IMR-90 (cell line): ENCODE measurements around the gene AFTPH. TPM values are rescaled to one million over a fixed set of nuclear protein-coding genes. Genes with fewer than 3 reads are reported as not detected.

ENCODE experiments used
- ATAC-seq: fragments of 200-7000 bp; cut with Tn5 transposase; 2 replicates; pipeline ENCODE4 v1.9.1; 2020; ENCODE audit warnings: low read depth, mild to moderate bottlenecking, moderate library complexity
- BruUV-seq: library from RNA; stranded (reverse); fragments of 400-500 nt; replicated peaks from 2 replicates; lab custom pipeline; 2021; lab: Mats Ljungman, UMichigan
- CTCF ChIA-PET: fragments of 300-600 bp; formaldehyde crosslinking; extraction: SDS; loops from one replicate; lab custom pipeline; 2021; ENCODE audit warnings: antibody characterized with exemption; lab: Yijun Ruan, JAX
- POLR2A ChIA-PET: fragments of 300-600 bp; sonication (Branson Sonifier 250); formaldehyde crosslinking; loops from one replicate; lab custom pipeline; 2022; ENCODE audit warnings: antibody characterized with exemption; ENCODE audit not compliant: unreplicated experiment; lab: Charles Lee
- DNase-seq: peaks from one replicate; pipeline ENCODE4 v3.0.0; 2013
- H2AFZ ChIP-seq: replicated peaks from 2 replicates; pipeline ENCODE3; 2013; ENCODE audit warnings: low read length, mild to moderate bottlenecking; ENCODE audit not compliant: poor library complexity
- H2AK5ac ChIP-seq: 2 replicates; pipeline ENCODE4 v1.6.1; 2013; ENCODE audit warnings: low read depth, low read length, inconsistent platforms
- H2AK9ac ChIP-seq: replicated peaks from 2 replicates; pipeline ENCODE3; 2013; ENCODE audit warnings: mild to moderate bottlenecking, low read depth, low read length, moderate library complexity; ENCODE audit not compliant: poor library complexity
- H2BK120ac ChIP-seq: 2 replicates; pipeline ENCODE4 v1.6.1; 2013; ENCODE audit warnings: low read depth, low read length, inconsistent platforms
- H2BK15ac ChIP-seq: 3 replicates; pipeline ENCODE4 v1.6.1; 2013; ENCODE audit warnings: low read depth, low read length, inconsistent platforms
- H2BK20ac ChIP-seq: 2 replicates; pipeline ENCODE4 v1.6.1; 2013; ENCODE audit warnings: low read depth, mild to moderate bottlenecking, inconsistent platforms, low read length, moderate library complexity
- H2BK5ac ChIP-seq: 2 replicates; pipeline ENCODE4 v1.6.1; 2013; ENCODE audit warnings: mild to moderate bottlenecking, low read depth, low read length, inconsistent platforms; ENCODE audit not compliant: poor library complexity, severe bottlenecking
- H3K14ac ChIP-seq: replicated peaks from 2 replicates; pipeline ENCODE4 v1.6.1; 2013; ENCODE audit warnings: low read depth, low read length, inconsistent platforms
- H3K18ac ChIP-seq: 2 replicates; pipeline ENCODE4 v1.6.1; 2013; ENCODE audit warnings: low read depth, low read length, control low read depth
- H3K23ac ChIP-seq: 2 replicates; pipeline ENCODE4 v1.6.1; 2013; ENCODE audit warnings: low read depth, low read length, inconsistent platforms
- H3K27ac ChIP-seq: 2 replicates; pipeline ENCODE4 v1.5.1; 2013; ENCODE audit warnings: mild to moderate bottlenecking, control low read depth, low read length; ENCODE audit not compliant: insufficient read depth
- H3K27me3 ChIP-seq: 2 replicates; pipeline ENCODE4 v1.6.1; 2013; ENCODE audit warnings: low read length; ENCODE audit not compliant: control insufficient read depth, insufficient read depth
- H3K36me3 ChIP-seq: 2 replicates; pipeline ENCODE4 v1.6.1; 2013; ENCODE audit warnings: low read length, mixed read lengths; ENCODE audit not compliant: control insufficient read depth, insufficient read depth
- H3K4ac ChIP-seq: 2 replicates; pipeline ENCODE4 v1.6.1; 2013; ENCODE audit warnings: low read depth, low read length, inconsistent platforms
- H3K4me1 ChIP-seq: 2 replicates; pipeline ENCODE4 v1.6.1; 2013; ENCODE audit warnings: low read length, mixed read lengths; ENCODE audit not compliant: control insufficient read depth, insufficient read depth
- H3K4me2 ChIP-seq: 2 replicates; pipeline ENCODE4 v1.6.1; 2013; ENCODE audit warnings: low read depth, mild to moderate bottlenecking, control low read depth, low read length, moderate library complexity
- H3K4me3 ChIP-seq: 2 replicates; pipeline ENCODE4 v1.5.1; 2013; ENCODE audit warnings: low read depth, mild to moderate bottlenecking, control low read depth, low read length, moderate library complexity; ENCODE audit not compliant: insufficient read depth
- H3K56ac ChIP-seq: 2 replicates; pipeline ENCODE4 v1.6.1; 2013; ENCODE audit warnings: low read length, inconsistent platforms; ENCODE audit not compliant: insufficient read depth; ENCODE audit errors: extremely low read depth
- H3K79me1 ChIP-seq, 2 experiments: 2 replicates each; pipeline ENCODE4 v1.6.1; 2013; ENCODE audit warnings: low read length in 2 of 2, inconsistent platforms in 1 of 2, low read depth in 1 of 2
- H3K9ac ChIP-seq: 2 replicates; pipeline ENCODE4 v1.6.1; 2013; ENCODE audit warnings: low read depth, low read length, control low read depth
- H3K9me1 ChIP-seq: 2 replicates; pipeline ENCODE4 v1.6.1; 2013; ENCODE audit warnings: low read length, inconsistent platforms; ENCODE audit not compliant: insufficient read depth
- H3K9me3 ChIP-seq: 2 replicates; pipeline ENCODE4 v1.6.1; 2013; ENCODE audit warnings: low read length; ENCODE audit not compliant: control insufficient read depth, insufficient read depth
- H4K20me1 ChIP-seq: 2 replicates; pipeline ENCODE4 v1.6.1; 2013; ENCODE audit warnings: low read length, inconsistent platforms; ENCODE audit not compliant: insufficient read depth
- H4K5ac ChIP-seq: 2 replicates; pipeline ENCODE4 v1.6.1; 2013; ENCODE audit warnings: mild to moderate bottlenecking, low read depth, low read length, control low read depth
- H4K8ac ChIP-seq, 2 experiments: 2 replicates each; pipeline ENCODE4 v1.6.1; 2013; ENCODE audit warnings: low read depth in 2 of 2, low read length in 2 of 2, control low read depth in 1 of 2, inconsistent platforms in 1 of 2
- H4K91ac ChIP-seq: 2 replicates; pipeline ENCODE4 v1.6.1; 2013; ENCODE audit warnings: low read depth, low read length, inconsistent platforms; ENCODE audit not compliant: insufficient read depth
- CEBPB ChIP-seq: IDR thresholded peaks from 2 replicates; pipeline ENCODE4 v1.6.1; 2012; ENCODE audit warnings: low read depth, low read length, improper control_type of control experiment
- CHD1 ChIP-seq: IDR thresholded peaks from 2 replicates; pipeline ENCODE4 v1.6.1; 2012; ENCODE audit warnings: low read depth, low read length, improper control_type of control experiment
- CTCF ChIP-seq: conservative IDR thresholded peaks from 2 replicates; pipeline ENCODE4 v1.5.1; 2012; ENCODE audit warnings: mild to moderate bottlenecking, low read depth, low read length, improper control_type of control experiment
- FOS ChIP-seq: fragments of 150-350 bp; IDR thresholded peaks from 2 replicates; pipeline ENCODE4 v1.6.1; 2016; ENCODE audit warnings: low read depth, low read length
- MAFK ChIP-seq: IDR thresholded peaks from 2 replicates; pipeline ENCODE4 v1.6.1; 2012; ENCODE audit warnings: low read depth, low read length, improper control_type of control experiment
- MAZ ChIP-seq: IDR thresholded peaks from 2 replicates; pipeline ENCODE4 v1.6.1; 2012; ENCODE audit warnings: low read depth, mild to moderate bottlenecking, low read length, improper control_type of control experiment, moderate library complexity, borderline replicate concordance
- NFE2L2 ChIP-seq: fragments of 150-350 bp; IDR thresholded peaks from 2 replicates; pipeline ENCODE4 v1.6.1; 2016; ENCODE audit warnings: low read depth, mild to moderate bottlenecking, low read length
- POLR2A ChIP-seq: IDR thresholded peaks from 2 replicates; pipeline ENCODE4 v1.6.1; 2012; ENCODE audit warnings: mild to moderate bottlenecking, low read depth, low read length
- RFX5 ChIP-seq: IDR thresholded peaks from 2 replicates; pipeline ENCODE4 v1.8.0; 2012; ENCODE audit warnings: low read depth, mild to moderate bottlenecking, low read length, moderate library complexity
- USF2 ChIP-seq: fragments of 150-350 bp; IDR thresholded peaks from 2 replicates; pipeline ENCODE4 v1.6.1; 2017; ENCODE audit warnings: mild to moderate bottlenecking, antibody characterized with exemption, low read length, low read depth
- WGBS, 2 experiments: methylation state at CpG; one replicate each; pipeline versions ENCODE4 v1.1.5 to v1.1.7; 2013; ENCODE audit warnings: missing lambda C conversion rate in 2 of 2; ENCODE audit not compliant: insufficient read length in 1 of 2; ENCODE audit errors: extremely low coverage in 2 of 2; 5-methylcytosine and 5-hydroxymethylcytosine counted together
- dilution Hi-C: fragments of 300-500 bp; cut with HindIII; formaldehyde crosslinking; loops from one replicate; pipeline ENCODE4 v1.14.3; 2018; ENCODE audit warnings: low sequenced_read_pairs; ENCODE audit not compliant: unreplicated experiment
- in situ Hi-C: fragments of 300-500 bp; cut with MboI; formaldehyde crosslinking; loops from 3 replicates; pipeline ENCODE4 v1.14.3; 2019; ENCODE audit warnings: low sequenced_read_pairs, inconsistent platforms, mixed read lengths
- intact Hi-C: fragments of 100-400 bp; cut with micrococcal nuclease; formaldehyde crosslinking; loops from 2 replicates; pipeline ENCODE4 v1.10.0; 2022
- polyA plus RNA-seq, 3 experiments: library from polyadenylated mRNA; depleted of rRNA; stranded (reverse); fragments of >200 nt; gene quantifications; 2 replicates each; pipeline ENCODE4 v1.2.3, GENCODE V29; 2012; ENCODE audit warnings: low replicate concordance in 1 of 3
- total RNA-seq: library from RNA; depleted of rRNA; stranded (reverse); fragments of >200 nt; gene quantifications from 2 replicates; pipeline ENCODE4 v1.2.3, GENCODE V29; 2012

The AFTPH gene
- total and polyA plus RNA-seq, 2 of the 4 experiments (the other 2 are of a cell fraction): 9.4 to 19.9 TPM

- no peak overlapping the region for H3K4me2 ChIP-seq
- ATAC-seq (no peak), DNase-seq (no peak)
- H3K4me1 ChIP-seq: no peaks in the 10 kb centered on the region
- in situ Hi-C loops: loop anchor here (5.0 kb wide), 2 partner anchors 153 to 433 kb away; no protein-coding TSS in a partner anchor
- H4K20me1 ChIP-seq: no peaks in the 10 kb centered on the region
- ChIA-PET POLR2A (no interaction called here), CTCF (interaction anchor here (1.7 kb wide), 1 partner anchor 155 kb away, joined by 9 read pairs; no protein-coding TSS in a partner anchor)
- BruUV-seq: no TSS peak
- dilution Hi-C loops: no loop called here
- H2AK5ac ChIP-seq: no peak overlapping the region
- no peaks in the 10 kb centered on the region; the same call in 1 of the 2 replicates for H3K9me3 ChIP-seq
- H3K27me3 ChIP-seq: peaks cover 53% of the 10 kb centered on the region
- H3K27ac ChIP-seq: no peak overlapping the region
- no peak overlapping the region for H3K18ac ChIP-seq
- H4K91ac ChIP-seq: no peak overlapping the region
- H3K79me1 ChIP-seq: no peaks in the 10 kb centered on the region
- H2BK15ac ChIP-seq: no peak overlapping the region
- no peak overlapping the region for H3K56ac ChIP-seq
- no peak overlapping the region for H4K5ac ChIP-seq
- no peak overlapping the region for H2AK9ac ChIP-seq
- H3K23ac ChIP-seq: no peak overlapping the region
- intact Hi-C loops: no loop called here
- no peak overlapping the region for H2BK120ac ChIP-seq
- H3K4me3 ChIP-seq: no peak overlapping the region
- no peaks in the 10 kb centered on the region for H3K36me3 ChIP-seq
- no peak overlapping the region for H4K8ac ChIP-seq
- H2AFZ ChIP-seq: no peak overlapping the region
- H2BK20ac ChIP-seq: no peak overlapping the region
- no peak overlapping the region for H2BK5ac ChIP-seq
- no peak for TF ChIP-seq MAZ
- no peak for TF ChIP-seq POLR2A
- TF ChIP-seq NFE2L2: no peak
- TF ChIP-seq FOS: no peak
- TF ChIP-seq CHD1: no peak
- no peak for TF ChIP-seq CTCF
- no peak for TF ChIP-seq RFX5
- TF ChIP-seq CEBPB: no peak
- no peak for TF ChIP-seq USF2
- TF ChIP-seq MAFK: no peak
- no peak overlapping the region for H3K14ac ChIP-seq
- WGBS, 2 experiments: no CpG with 5 or more reads among the region's 4 CpGs
- no peak overlapping the region for H3K4ac ChIP-seq
- no peak overlapping the region for H3K9ac ChIP-seq
- no peaks in the 10 kb centered on the region for H3K9me1 ChIP-seq
Measured at GRCh38 chr2:64485331-64485730, 38.8 kb upstream of the AFTPH start.
